ENCODE measurements around the gene SLC19A3.

Gene SLC19A3

DNA sequence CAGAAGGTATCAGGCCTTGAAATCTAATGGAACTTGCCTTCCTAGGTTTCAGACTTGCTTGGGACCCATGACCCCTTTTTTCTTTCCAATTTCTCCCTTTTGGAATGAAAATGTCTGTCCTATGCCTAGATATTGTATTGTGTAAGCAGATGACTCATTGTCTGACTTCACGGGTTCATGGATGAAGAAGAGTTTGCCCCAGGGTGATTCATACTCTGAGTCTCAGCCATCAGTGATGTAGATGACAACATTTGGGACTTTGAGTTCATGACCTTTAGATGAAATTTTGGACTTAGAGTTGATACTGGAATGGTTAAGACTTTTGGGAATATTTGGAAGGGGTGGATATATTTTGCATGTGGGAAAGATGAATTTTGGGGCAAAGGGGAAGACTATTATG is 62.4 kb downstream of the SLC19A3 start:
- no peak overlapping the region for H3K23ac ChIP-seq (ENCODE audit: low read depth, low read length, poor library complexity)
- H3K4me3 ChIP-seq (ENCODE audit: low read length in 2 of 2), result no peak overlapping the region
- H2AK5ac ChIP-seq (ENCODE audit: low read depth, low read length), result no peak overlapping the region
- H2BK15ac ChIP-seq (ENCODE audit: low read length), result no peak overlapping the region
- no peak overlapping the region for H3K4ac ChIP-seq (ENCODE audit: low read length)
- no CpG with 5 or more reads among the region's 1 CpG for WGBS, 2 donors (ENCODE audit: extremely low coverage in 2 of 2, insufficient read length in 2 of 2, insufficient replicate concordance in 1 of 2)
- no peak overlapping the region for H4K91ac ChIP-seq (ENCODE audit: low read depth, low read length, poor library complexity)
- H2BK5ac ChIP-seq (ENCODE audit: low read length), result no peak overlapping the region
- no peak overlapping the region for H3K9ac ChIP-seq (ENCODE audit: low read depth, low read length, poor library complexity)
- H3K36me3 ChIP-seq (replicated peaks in 1 of 2; ENCODE audit: control insufficient read depth in 2 of 2, insufficient read depth in 2 of 2, low read length in 2 of 2), result no peaks in the 10 kb centered on the region
- H3K4me1 ChIP-seq (ENCODE audit: control insufficient read depth in 2 of 2, insufficient read depth in 1 of 2, low read depth in 1 of 2, low read length in 2 of 2), result no peaks in the 10 kb centered on the region
- H3K14ac ChIP-seq (ENCODE audit: low read length), result no peak overlapping the region
- H3K27me3 ChIP-seq (ENCODE audit: control insufficient read depth in 3 of 3, insufficient read depth in 3 of 3, low read depth in 1 of 3, low read length in 3 of 3), result no peaks in the 10 kb centered on the region
- H3K4me2 ChIP-seq (ENCODE audit: insufficient read depth, low read length, poor library complexity, severe bottlenecking), result no peak overlapping the region
- no peak overlapping the region for H3K18ac ChIP-seq (ENCODE audit: low read length)
- H2BK120ac ChIP-seq (ENCODE audit: low read depth, low read length), result no peak overlapping the region
- DNase-seq (ENCODE audit: low spot score), result no peak
- H2BK12ac ChIP-seq (ENCODE audit: low read length), result no peak overlapping the region
- no peaks in the 10 kb centered on the region for H3K9me3 ChIP-seq (replicated peaks in 1 of 2; ENCODE audit: control insufficient read depth in 2 of 2, insufficient read depth in 1 of 2, low read depth in 1 of 2, low read length in 2 of 2)
- no peak overlapping the region for H3K27ac ChIP-seq (replicated peaks; ENCODE audit: low read length)
- no peak overlapping the region for H2AFZ ChIP-seq (ENCODE audit: low read length)
- no peaks in the 10 kb centered on the region for H3K79me1 ChIP-seq (ENCODE audit: low read depth, low read length)
- no peak overlapping the region for H4K8ac ChIP-seq (ENCODE audit: low read depth, low read length)

DNA sequence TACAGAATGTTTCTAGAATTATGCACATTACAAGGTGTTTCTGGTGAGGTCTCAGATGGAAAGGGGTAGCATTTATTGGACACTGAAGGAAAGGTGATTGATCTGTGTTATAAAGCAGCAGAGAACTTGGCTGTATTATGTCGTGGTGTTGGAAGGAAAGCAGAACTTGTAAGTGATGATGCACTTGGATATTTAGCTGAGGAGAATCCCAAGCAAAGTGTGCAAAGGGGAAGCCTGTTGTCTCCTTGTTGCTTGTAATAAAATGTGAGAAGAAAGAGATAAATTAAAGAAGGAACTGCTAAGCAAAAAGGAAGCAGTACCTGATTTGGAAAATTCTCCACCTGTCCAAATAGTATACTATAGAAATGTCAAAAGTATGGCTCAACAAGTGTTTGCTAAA is 63.4 kb downstream of the SLC19A3 start:
- no peaks in the 10 kb centered on the region for H3K79me1 ChIP-seq (ENCODE audit: low read depth, low read length)

DNA sequence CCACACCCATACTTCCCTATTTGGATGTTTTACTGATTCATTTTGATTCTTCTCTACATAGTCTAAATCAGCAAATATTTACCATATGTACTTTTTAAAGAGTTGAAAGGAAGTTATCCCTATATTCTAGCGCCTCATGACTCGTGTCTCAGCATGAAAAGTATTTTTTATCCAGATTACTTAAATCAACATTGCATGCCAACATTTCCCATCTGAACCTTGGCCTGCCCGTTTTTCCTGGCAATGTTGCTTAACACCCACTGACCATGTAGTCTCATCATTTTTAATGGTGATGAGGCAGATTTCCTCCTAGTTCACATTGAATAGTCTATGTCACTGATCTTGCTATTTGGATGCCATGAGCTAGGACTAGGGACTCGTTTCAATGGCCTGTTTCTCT is 64.4 kb downstream of the SLC19A3 start:
- H3K27me3 ChIP-seq (ENCODE audit: control insufficient read depth in 3 of 3, insufficient read depth in 3 of 3, low read depth in 1 of 3, low read length in 3 of 3), result no peaks in the 10 kb centered on the region
- no peak overlapping the region for H4K91ac ChIP-seq (ENCODE audit: low read depth, low read length, poor library complexity)
- no peak overlapping the region for H3K4ac ChIP-seq (ENCODE audit: low read length)
- no peak overlapping the region for H2AFZ ChIP-seq (ENCODE audit: low read length)
- H3K79me1 ChIP-seq (ENCODE audit: low read depth, low read length), result no peaks in the 10 kb centered on the region
- H2BK5ac ChIP-seq (ENCODE audit: low read length), result no peak overlapping the region
- H2BK120ac ChIP-seq (ENCODE audit: low read depth, low read length), result no peak overlapping the region
- H3K4me1 ChIP-seq (ENCODE audit: control insufficient read depth in 2 of 2, insufficient read depth in 1 of 2, low read depth in 1 of 2, low read length in 2 of 2), result no peaks in the 10 kb centered on the region
- H3K4me2 ChIP-seq (ENCODE audit: insufficient read depth, low read length, poor library complexity, severe bottlenecking), result no peak overlapping the region
- H3K27ac ChIP-seq (replicated peaks; ENCODE audit: low read length), result no peak overlapping the region
- WGBS, 2 donors (ENCODE audit: extremely low coverage in 2 of 2, insufficient read length in 2 of 2, insufficient replicate concordance in 1 of 2), result no CpG with 5 or more reads among the region's 4 CpGs
- H3K9me3 ChIP-seq (replicated peaks in 1 of 2; ENCODE audit: control insufficient read depth in 2 of 2, insufficient read depth in 1 of 2, low read depth in 1 of 2, low read length in 2 of 2), result no peaks in the 10 kb centered on the region
- H3K18ac ChIP-seq (ENCODE audit: low read length), result no peak overlapping the region
- H4K8ac ChIP-seq (ENCODE audit: low read depth, low read length), result no peak overlapping the region
- H3K9ac ChIP-seq (ENCODE audit: low read depth, low read length, poor library complexity), result no peak overlapping the region
- no peaks in the 10 kb centered on the region for H3K36me3 ChIP-seq (replicated peaks in 1 of 2; ENCODE audit: control insufficient read depth in 2 of 2, insufficient read depth in 2 of 2, low read length in 2 of 2)
- H3K14ac ChIP-seq (ENCODE audit: low read length), result no peak overlapping the region
- no peak overlapping the region for H3K23ac ChIP-seq (ENCODE audit: low read depth, low read length, poor library complexity)
- H2BK12ac ChIP-seq (ENCODE audit: low read length), result no peak overlapping the region
- H3K4me3 ChIP-seq (ENCODE audit: low read length in 2 of 2), result no peak overlapping the region
- H2AK5ac ChIP-seq (ENCODE audit: low read depth, low read length), result no peak overlapping the region
- no peak overlapping the region for H2BK15ac ChIP-seq (ENCODE audit: low read length)
- DNase-seq (ENCODE audit: low spot score), result no peak

More for the DNA sequence above, 63.4 kb downstream of the SLC19A3 start:
- no peak overlapping the region for H2AK5ac ChIP-seq (ENCODE audit: low read depth, low read length)
- no peak overlapping the region for H3K4me3 ChIP-seq (ENCODE audit: low read length in 2 of 2)
- H3K14ac ChIP-seq (ENCODE audit: low read length), result no peak overlapping the region
- no peak overlapping the region for H3K9ac ChIP-seq (ENCODE audit: low read depth, low read length, poor library complexity)
- no peak overlapping the region for H3K18ac ChIP-seq (ENCODE audit: low read length)
- no peak for DNase-seq (ENCODE audit: low spot score)
- H3K27ac ChIP-seq (replicated peaks; ENCODE audit: low read length), result no peak overlapping the region
- no peaks in the 10 kb centered on the region for H3K27me3 ChIP-seq (ENCODE audit: control insufficient read depth in 3 of 3, insufficient read depth in 3 of 3, low read depth in 1 of 3, low read length in 3 of 3)
- H2BK15ac ChIP-seq (ENCODE audit: low read length), result no peak overlapping the region
- no peaks in the 10 kb centered on the region for H3K9me3 ChIP-seq (replicated peaks in 1 of 2; ENCODE audit: control insufficient read depth in 2 of 2, insufficient read depth in 1 of 2, low read depth in 1 of 2, low read length in 2 of 2)
- no peak overlapping the region for H4K91ac ChIP-seq (ENCODE audit: low read depth, low read length, poor library complexity)
- H2BK120ac ChIP-seq (ENCODE audit: low read depth, low read length), result no peak overlapping the region
- no peak overlapping the region for H3K4me2 ChIP-seq (ENCODE audit: insufficient read depth, low read length, poor library complexity, severe bottlenecking)
- no peaks in the 10 kb centered on the region for H3K4me1 ChIP-seq (ENCODE audit: control insufficient read depth in 2 of 2, insufficient read depth in 1 of 2, low read depth in 1 of 2, low read length in 2 of 2)
- H3K4ac ChIP-seq (ENCODE audit: low read length), result no peak overlapping the region
- H3K23ac ChIP-seq (ENCODE audit: low read depth, low read length, poor library complexity), result no peak overlapping the region
- no peak overlapping the region for H2AFZ ChIP-seq (ENCODE audit: low read length)
- H4K8ac ChIP-seq (ENCODE audit: low read depth, low read length), result no peak overlapping the region
- WGBS, 2 donors (ENCODE audit: extremely low coverage in 2 of 2, insufficient read length in 2 of 2, insufficient replicate concordance in 1 of 2), result no CpG with 5 or more reads among the region's 1 CpG
- H3K36me3 ChIP-seq (replicated peaks in 1 of 2; ENCODE audit: control insufficient read depth in 2 of 2, insufficient read depth in 2 of 2, low read length in 2 of 2), result no peaks in the 10 kb centered on the region
- no peak overlapping the region for H2BK12ac ChIP-seq (ENCODE audit: low read length)
- H2BK5ac ChIP-seq (ENCODE audit: low read length), result no peak overlapping the region

DNA sequence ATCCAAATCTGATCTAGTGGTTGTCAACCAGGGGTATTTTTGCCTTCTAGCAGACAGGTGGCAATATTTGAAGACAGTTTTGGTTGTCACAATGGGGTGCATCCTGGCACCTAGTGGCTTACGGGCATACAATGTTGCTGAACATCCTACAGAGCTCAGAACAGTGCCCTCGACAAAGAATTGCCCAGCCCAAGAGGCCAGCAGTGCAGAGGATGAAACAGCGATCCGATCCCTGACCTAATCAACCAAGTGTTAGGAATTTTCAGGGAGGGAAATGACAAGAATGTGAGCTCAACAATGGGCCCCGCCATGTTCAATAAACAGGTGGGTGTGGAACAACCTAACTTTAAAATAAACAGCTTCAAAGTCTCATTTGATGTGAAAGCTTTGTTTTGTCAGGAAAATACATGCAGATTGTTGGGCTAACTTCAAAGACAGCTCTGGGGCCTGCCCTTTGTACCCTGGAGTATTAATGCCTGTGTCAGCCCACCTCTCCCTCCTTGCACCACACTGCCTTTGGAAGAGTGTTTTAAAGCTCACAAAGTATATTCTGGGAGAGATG is 73.8 kb downstream of the SLC19A3 start:
- Histone ChIP-seq H2BK5ac (ENCODE audit: low read length) (no peak overlapping the region), H3K79me1 (ENCODE audit: low read depth, low read length) (no peaks in the 10 kb centered on the region), H3K36me3 (replicated peaks in 1 of 2; ENCODE audit: control insufficient read depth in 2 of 2, insufficient read depth in 2 of 2, low read length in 2 of 2) (no peaks in the 10 kb centered on the region), H3K27ac (replicated peaks; ENCODE audit: low read length) (no peak overlapping the region), H2BK15ac (ENCODE audit: low read length) (no peak overlapping the region), H4K8ac (ENCODE audit: low read depth, low read length) (no peak overlapping the region), H3K4me2 (ENCODE audit: insufficient read depth, low read length, poor library complexity, severe bottlenecking) (no peak overlapping the region), H2AFZ (ENCODE audit: low read length) (no peak overlapping the region), H2BK12ac (ENCODE audit: low read length) (no peak overlapping the region), H3K4ac (ENCODE audit: low read length) (no peak overlapping the region), H3K18ac (ENCODE audit: low read length) (no peak overlapping the region), H3K9ac (ENCODE audit: low read depth, low read length, poor library complexity) (no peak overlapping the region), H3K27me3 (ENCODE audit: control insufficient read depth in 3 of 3, insufficient read depth in 3 of 3, low read depth in 1 of 3, low read length in 3 of 3) (no peaks in the 10 kb centered on the region), H3K4me1 (ENCODE audit: control insufficient read depth in 2 of 2, insufficient read depth in 1 of 2, low read depth in 1 of 2, low read length in 2 of 2) (peaks cover 0 to 4% of the 10 kb centered on the region in 2 donors), H4K91ac (ENCODE audit: low read depth, low read length, poor library complexity) (no peak overlapping the region), H2AK5ac (ENCODE audit: low read depth, low read length) (no peak overlapping the region), H2BK120ac (ENCODE audit: low read depth, low read length) (no peak overlapping the region), H3K23ac (ENCODE audit: low read depth, low read length, poor library complexity) (no peak overlapping the region), H3K4me3 (ENCODE audit: low read length in 2 of 2) (no peak overlapping the region), H3K14ac (ENCODE audit: low read length) (no peak overlapping the region), H3K9me3 (replicated peaks in 1 of 2; ENCODE audit: control insufficient read depth in 2 of 2, insufficient read depth in 1 of 2, low read depth in 1 of 2, low read length in 2 of 2) (no peaks in the 10 kb centered on the region)
- no CpG with 5 or more reads among the region's 5 CpGs for WGBS, 2 donors (ENCODE audit: extremely low coverage in 2 of 2, insufficient read length in 2 of 2, insufficient replicate concordance in 1 of 2)
- peak; percentile 5 for DNase-seq (ENCODE audit: low spot score)

All from neuronal stem cell (in vitro differentiated cells).